ENCODE data around the gene SH2D1B. TPM values are rescaled to one million over a fixed set of nuclear protein-coding genes. Genes with fewer than 3 reads are reported as not detected.

Gene SH2D1B
- total RNA-seq, 1 donor, result not detected

GRCh38 chr1:162381941-162382750, 29.8 kb downstream of the SH2D1B start:
- Histone ChIP-seq H3K4me1 (ENCODE audit: insufficient read depth, low read length) (no peaks in the 10 kb centered on the region), H3K27ac (ENCODE audit: low read depth, low read length) (no peak overlapping the region), H2AFZ (ENCODE audit: low read length) (no peak overlapping the region), H3K4me2 (ENCODE audit: insufficient read depth, low read length) (no peak overlapping the region), H3K9me3 (ENCODE audit: low read depth, low read length) (no peaks in the 10 kb centered on the region), H4K20me1 (ENCODE audit: insufficient read depth, low read length) (no peaks in the 10 kb centered on the region), H3K79me2 (ENCODE audit: insufficient read depth, low read length) (no peaks in the 10 kb centered on the region), H3K4me3 (ENCODE audit: insufficient read depth, low read length) (no peak overlapping the region), H3K36me3 (ENCODE audit: insufficient read depth, low read length) (no peaks in the 10 kb centered on the region), H3K27me3 (ENCODE audit: insufficient read depth, low read length) (peaks cover 5% of the 10 kb centered on the region)
- DNase-seq (ENCODE audit: insufficient read length, low spot score, missing footprints), result no peak
- TF ChIP-seq CTCF (IDR thresholded peaks at IDR 0.05; ENCODE audit: extremely low read depth, low read depth, low read length), result no peak

GRCh38 chr1:162381383-162381782, 30.6 kb downstream of the SH2D1B start, which contains the start of gene C1orf226:
C1orf226 (plus strand) TSS chr1:162381728; CDS start chr1:162381902, 174 bp downstream.
- H3K4me1 ChIP-seq (ENCODE audit: insufficient read depth, low read length), result no peaks in the 10 kb centered on the region
- H3K4me3 ChIP-seq (ENCODE audit: insufficient read depth, low read length), result no peak within 1 kb of the TSS
- no peaks in the 10 kb centered on the region for H4K20me1 ChIP-seq (ENCODE audit: insufficient read depth, low read length)
- no peak for TF ChIP-seq CTCF (IDR thresholded peaks at IDR 0.05; ENCODE audit: extremely low read depth, low read depth, low read length)
- H3K27ac ChIP-seq (ENCODE audit: low read depth, low read length), result no peak within 1 kb of the TSS
- H3K27me3 ChIP-seq (ENCODE audit: insufficient read depth, low read length), result peaks cover 4% of the 10 kb centered on the region
- no peak within 1 kb of the TSS for H3K4me2 ChIP-seq (ENCODE audit: insufficient read depth, low read length)
- H3K79me2 ChIP-seq (ENCODE audit: insufficient read depth, low read length), result no peaks in the 10 kb centered on the region
- H3K9me3 ChIP-seq (ENCODE audit: low read depth, low read length), result no peaks in the 10 kb centered on the region
- no peaks in the 10 kb centered on the region for H3K36me3 ChIP-seq (ENCODE audit: insufficient read depth, low read length)
- no peak for DNase-seq (ENCODE audit: insufficient read length, low spot score, missing footprints)
- no peak within 1 kb of the TSS for H2AFZ ChIP-seq (ENCODE audit: low read length)

GRCh38 chr1:162380061-162380846, 31.7 kb downstream of the SH2D1B start:
- Histone ChIP-seq H3K4me3 (ENCODE audit: insufficient read depth, low read length) (no peak overlapping the region), H3K27me3 (ENCODE audit: insufficient read depth, low read length) (no peaks in the 10 kb centered on the region), H3K27ac (ENCODE audit: low read depth, low read length) (no peak overlapping the region), H3K4me1 (ENCODE audit: insufficient read depth, low read length) (no peaks in the 10 kb centered on the region), H4K20me1 (ENCODE audit: insufficient read depth, low read length) (no peaks in the 10 kb centered on the region), H3K9me3 (ENCODE audit: low read depth, low read length) (no peaks in the 10 kb centered on the region), H2AFZ (ENCODE audit: low read length) (no peak overlapping the region), H3K79me2 (ENCODE audit: insufficient read depth, low read length) (no peaks in the 10 kb centered on the region), H3K36me3 (ENCODE audit: insufficient read depth, low read length) (no peaks in the 10 kb centered on the region), H3K4me2 (ENCODE audit: insufficient read depth, low read length) (no peak overlapping the region)
- no peak for TF ChIP-seq CTCF (IDR thresholded peaks at IDR 0.05; ENCODE audit: extremely low read depth, low read depth, low read length)
- peak; percentile 57 for DNase-seq (ENCODE audit: insufficient read length, low spot score, missing footprints)

- no peak for DNase-seq (ENCODE audit: insufficient read length, low spot score, missing footprints)
- Histone ChIP-seq H2AFZ (ENCODE audit: low read length) (no peak within 1 kb of the TSS), H3K27ac (ENCODE audit: low read depth, low read length) (no peak within 1 kb of the TSS), H3K9me3 (ENCODE audit: low read depth, low read length) (no peaks in the 10 kb centered on the region), H3K4me3 (ENCODE audit: insufficient read depth, low read length) (no peak within 1 kb of the TSS), H3K4me2 (ENCODE audit: insufficient read depth, low read length) (no peak within 1 kb of the TSS), H3K27me3 (ENCODE audit: insufficient read depth, low read length) (peaks cover 4% of the 10 kb centered on the region), H3K36me3 (ENCODE audit: insufficient read depth, low read length) (no peaks in the 10 kb centered on the region), H3K79me2 (ENCODE audit: insufficient read depth, low read length) (no peaks in the 10 kb centered on the region), H4K20me1 (ENCODE audit: insufficient read depth, low read length) (no peaks in the 10 kb centered on the region), H3K4me1 (ENCODE audit: insufficient read depth, low read length) (no peaks in the 10 kb centered on the region)
- no peak for TF ChIP-seq CTCF (IDR thresholded peaks at IDR 0.05; ENCODE audit: extremely low read depth, low read depth, low read length)
Observed at GRCh38 chr1:162376691-162377090, 35.2 kb downstream of the SH2D1B start, which contains the start of gene SPATA46. SPATA46 (minus strand) TSS chr1:162376854; CDS start chr1:162376790, 64 bp downstream.
